Uterus (tissue), 2 donors: ENCODE results near the gene RASAL2.

ENCODE experiments used
- CTCF ChIP-seq, 4 experiments: fragments of 200-600 bp in 2 of 4; fragments of 450-650 bp in 2 of 4; sonication (generic) in 2 of 4; IDR thresholded peaks; one replicate each; pipeline ENCODE4 v1.5.1; 2016 to 2019; ENCODE audit warnings: antibody characterized with exemption in 4 of 4, mild to moderate bottlenecking in 2 of 4, moderate library complexity in 1 of 4
- POLR2A ChIP-seq, 2 donors: fragments of 450-650 bp; IDR thresholded peaks; one replicate each; pipeline ENCODE4 v1.6.1; 2016; ENCODE audit warnings: antibody characterized with exemption in 2 of 2, mild to moderate bottlenecking in 1 of 2, moderate library complexity in 1 of 2

GRCh38 chr1:178342745-178343144 lies 248.8 kb downstream of the RASAL2 start:
- no peak for TF ChIP-seq CTCF (IDR thresholded peaks at IDR 0.05)
- TF ChIP-seq POLR2A (IDR thresholded peaks at IDR 0.05) = no peak
